ENCODE data around the gene AOPEP.

- TF ChIP-seq CTCF (IDR thresholded peaks at IDR 0.05) (no peak), POLR2A (IDR thresholded peaks at IDR 0.05) (no peak)
Measured at GRCh38 chr9:94865582-94866452, 139.3 kb downstream of the AOPEP start.

Data from uterus (tissue), 2 donors.